ENCODE measurements around the gene FNBP1.

FNBP1 gene

DNA sequence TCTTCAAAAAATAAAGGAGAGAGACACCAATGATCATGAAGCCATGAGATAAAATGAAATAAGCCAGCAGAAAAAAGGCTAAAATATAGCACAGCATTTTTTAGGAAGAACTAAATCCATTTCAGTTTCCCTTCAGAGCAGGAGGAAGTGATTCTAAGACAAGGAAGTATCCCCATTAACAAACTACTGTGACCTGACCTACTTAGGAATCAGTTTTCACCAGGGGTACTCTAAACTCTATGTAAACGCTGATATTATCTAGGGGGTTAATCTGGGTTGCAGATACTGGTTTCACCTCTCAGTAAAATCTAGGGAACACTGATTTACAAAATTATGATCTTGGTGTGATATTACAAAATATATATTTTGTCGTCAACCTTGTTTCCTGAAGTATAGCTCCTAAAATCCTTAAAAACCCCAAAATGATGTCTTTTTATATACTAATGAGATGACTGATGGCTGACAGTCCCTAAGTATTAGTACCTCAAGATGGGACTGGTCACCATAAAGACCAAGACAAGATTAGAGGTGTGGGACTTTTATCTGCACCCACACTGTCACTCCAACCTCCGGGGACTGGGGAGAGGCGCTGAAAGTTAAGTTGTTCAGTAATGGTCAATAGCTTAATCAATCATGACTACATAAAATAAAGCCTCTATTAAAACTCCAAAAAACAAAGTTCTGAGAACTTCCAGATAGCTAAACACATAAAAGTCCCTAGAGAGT is 2.9 kb upstream of the FNBP1 start:
- no peak for DNase-seq (ENCODE audit: low spot score)

DNA sequence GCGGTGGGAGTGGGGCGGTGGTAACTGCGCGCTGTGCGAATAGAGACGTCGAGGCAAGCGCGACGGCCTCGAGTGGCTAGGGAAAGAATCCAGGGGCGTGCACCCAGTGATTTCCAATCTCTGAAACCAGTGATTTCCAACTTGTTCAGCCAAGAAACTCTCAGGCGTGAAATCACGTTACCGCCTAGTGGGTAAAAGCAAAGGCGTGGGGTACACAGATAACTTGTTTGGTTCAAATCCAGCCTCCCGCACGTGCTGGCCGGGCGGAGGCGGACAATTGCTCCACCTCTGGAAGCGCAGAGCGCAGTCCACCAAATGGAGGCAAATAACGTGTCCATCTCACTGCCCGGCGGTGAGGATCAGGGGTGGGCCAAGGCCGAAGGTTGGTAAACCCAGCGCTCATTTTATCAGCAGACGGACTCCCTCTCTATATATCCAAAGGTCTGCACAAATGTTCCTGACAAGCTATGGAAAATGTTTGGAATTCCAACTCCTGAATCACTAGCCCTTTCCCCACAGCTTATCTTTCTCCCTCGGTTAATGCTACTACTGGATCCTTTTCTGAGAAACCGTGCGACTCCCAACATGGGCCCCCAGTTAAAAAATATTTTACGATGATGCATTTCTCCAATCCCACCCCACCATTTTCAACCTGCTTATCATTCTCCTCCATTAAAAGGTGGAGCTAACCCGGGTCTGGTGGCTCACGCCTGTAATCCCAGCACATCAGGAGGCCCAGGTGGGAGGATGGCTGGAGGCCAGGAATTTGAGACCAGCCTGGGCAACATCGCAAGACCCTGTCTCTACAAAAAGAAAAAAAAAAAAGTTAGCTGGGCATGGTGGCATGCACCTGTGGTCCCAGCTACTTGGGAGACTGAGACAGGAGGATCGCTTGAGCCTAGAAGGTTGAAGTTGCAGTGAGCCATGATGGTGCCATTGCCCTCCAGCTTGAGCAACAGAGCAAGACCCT is 950 bp upstream of the FNBP1 start:
- DNase-seq (ENCODE audit: low spot score), result peak; percentile 48

GRCh38 chr9:130042406-130042884 is 544 bp downstream of the FNBP1 start:
- DNase-seq (ENCODE audit: low spot score), result peak; percentile 48

- DNase-seq (ENCODE audit: low spot score), result peak; percentile 59
Measured at GRCh38 chr9:130041648-130042405, 1.2 kb downstream of the FNBP1 start.

DNA sequence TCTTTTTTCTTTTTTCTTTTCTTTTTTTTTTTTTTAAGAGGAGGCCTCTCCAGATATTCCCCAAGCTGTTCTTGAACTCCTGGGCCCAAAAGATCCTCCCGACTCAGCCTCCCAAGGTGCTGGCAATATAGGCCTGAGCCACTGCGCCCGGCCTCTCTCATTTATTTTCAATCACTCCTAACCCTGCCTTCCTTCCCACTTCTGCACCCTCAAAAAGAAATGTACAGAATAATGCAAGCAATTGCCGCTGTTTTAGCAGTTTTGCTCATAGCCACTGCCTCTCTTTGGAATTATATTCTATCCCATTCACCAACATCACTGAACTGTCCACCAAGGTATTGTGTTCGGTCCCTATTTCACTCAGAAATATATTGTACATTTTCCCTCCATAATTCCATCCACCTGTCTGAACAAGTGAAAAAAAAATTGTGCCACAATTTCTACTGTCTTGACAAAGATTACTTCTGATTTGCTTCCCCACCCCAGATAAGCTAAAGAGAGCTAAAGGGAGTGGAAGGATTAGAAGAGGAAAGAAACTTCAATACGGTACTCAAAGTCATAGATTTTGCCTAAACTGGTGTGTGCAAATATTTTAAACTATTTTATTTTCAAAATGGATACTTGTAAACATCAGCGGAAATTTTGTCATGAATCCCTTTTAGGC is 1.9 kb downstream of the FNBP1 start:
- no peak for DNase-seq (ENCODE audit: low spot score)

DNA sequence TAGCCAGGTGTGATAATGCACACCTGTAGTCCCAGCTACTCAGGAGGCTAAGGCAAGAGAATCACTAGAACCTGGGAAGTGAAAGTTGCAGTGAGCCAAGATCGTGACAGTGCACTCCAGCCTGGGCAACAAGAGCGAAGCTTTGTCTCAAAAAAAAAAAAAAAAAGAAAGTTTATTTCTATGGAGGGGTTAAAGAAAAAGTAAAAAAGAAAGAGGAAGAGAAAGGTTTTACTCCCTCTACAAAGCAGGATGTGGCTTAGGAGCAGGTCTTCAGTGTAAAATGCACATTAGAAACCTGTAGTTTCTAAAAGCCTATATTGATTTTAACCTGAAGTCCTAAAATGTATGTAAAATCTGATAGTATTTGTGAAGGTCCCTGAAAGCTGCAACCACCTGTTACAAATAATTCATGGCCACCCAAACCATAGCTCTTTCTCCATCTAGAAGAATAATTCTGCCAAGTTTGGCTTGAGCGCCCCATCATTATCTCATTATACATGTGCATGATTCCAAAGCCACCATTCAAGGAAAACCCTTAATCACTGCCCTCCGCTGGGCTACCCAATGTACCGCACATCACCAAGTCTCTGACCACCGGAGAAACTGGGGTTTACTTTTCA is 3.4 kb downstream of the FNBP1 start:
- DNase-seq (ENCODE audit: low spot score), result no peak

GRCh38 chr9:130036099-130036498 is 6.9 kb downstream of the FNBP1 start:
- DNase-seq (ENCODE audit: low spot score), result no peak

DNA sequence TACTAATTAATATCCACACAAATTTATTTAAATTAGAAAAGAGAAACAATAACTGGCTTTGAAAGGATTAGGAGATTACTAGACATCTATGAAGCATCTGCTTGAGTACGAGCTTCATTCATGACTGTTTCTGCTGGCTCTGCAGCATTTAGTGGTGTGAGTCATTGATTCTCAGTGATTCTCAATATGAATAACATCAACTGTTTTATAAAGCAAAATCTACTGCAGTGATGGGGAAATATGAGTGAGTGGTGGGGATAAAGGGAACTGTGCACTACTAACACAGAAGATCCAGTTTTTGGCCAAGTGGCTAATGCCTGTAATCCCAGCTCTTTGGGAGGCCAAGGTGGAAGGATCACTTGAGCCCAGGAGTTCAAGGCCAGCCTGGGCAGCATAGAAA is 8.4 kb downstream of the FNBP1 start:
- DNase-seq (ENCODE audit: low spot score), result no peak

DNA sequence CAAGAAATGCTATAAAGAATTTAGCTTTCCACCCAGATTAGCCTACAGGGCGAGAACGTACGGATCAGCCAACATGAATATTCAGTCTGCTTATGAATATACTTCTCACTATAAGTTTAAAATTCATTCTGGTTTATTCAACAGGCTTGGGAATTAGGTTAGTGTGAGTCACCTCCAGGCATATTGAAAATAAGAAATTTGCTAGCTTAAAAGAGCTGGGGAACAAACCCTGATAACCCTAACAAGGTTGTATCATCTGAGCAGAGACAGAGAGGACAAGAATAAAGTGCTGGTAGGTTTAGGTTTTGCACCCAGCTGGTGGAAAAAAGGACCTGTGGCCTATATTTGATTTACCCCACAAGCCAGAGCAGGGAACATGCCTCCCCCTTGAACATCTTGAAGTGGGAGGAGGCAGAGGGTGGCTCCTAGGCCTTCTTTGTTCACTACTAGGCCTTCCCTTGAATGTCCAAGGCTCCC is 12.3 kb downstream of the FNBP1 start:
- DNase-seq (ENCODE audit: low spot score), result no peak

DNA sequence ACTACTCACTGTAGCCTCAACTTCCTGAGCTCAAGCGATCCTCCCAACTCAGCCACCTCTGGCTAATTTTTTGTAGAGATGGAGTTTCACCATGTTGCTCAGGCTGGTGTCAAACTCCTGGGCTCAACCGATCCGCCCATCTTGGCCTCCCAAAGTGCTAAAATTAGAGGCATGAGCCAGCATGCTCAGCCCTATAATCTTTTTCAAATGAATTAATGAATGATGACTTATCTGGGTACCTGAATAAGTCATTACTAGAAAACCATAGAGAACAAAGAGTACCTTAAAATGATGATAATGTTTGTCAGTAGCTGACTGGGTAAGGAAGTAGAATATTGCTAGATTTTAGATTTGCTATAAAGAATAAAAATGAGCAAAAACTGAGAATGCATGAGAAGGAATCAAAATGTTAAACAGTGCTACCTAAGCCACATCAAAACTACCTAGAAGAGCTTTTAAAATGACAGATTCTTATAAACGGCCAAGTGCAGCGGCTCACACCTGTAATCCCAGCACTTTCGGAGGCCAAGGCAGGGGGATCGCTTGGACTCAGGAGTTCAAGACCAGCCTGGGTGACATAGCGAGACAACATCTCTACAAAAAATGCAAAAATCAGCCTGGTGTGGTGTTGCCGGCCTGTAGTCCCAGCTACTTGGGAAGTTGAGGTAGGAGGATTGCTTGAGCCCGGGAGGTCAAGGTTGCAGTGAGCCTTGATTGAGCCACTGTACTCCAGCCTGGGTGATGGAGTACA is 13.6 kb downstream of the FNBP1 start:
- DNase-seq (ENCODE audit: low spot score), result no peak

- DNase-seq (ENCODE audit: low spot score), result no peak
Measured at GRCh38 chr9:130028493-130029222, 14.3 kb downstream of the FNBP1 start.

GRCh38 chr9:130027533-130028365 is 15.2 kb downstream of the FNBP1 start:
- no peak for DNase-seq (ENCODE audit: low spot score)

- DNase-seq (ENCODE audit: low spot score), result no peak
Measured at GRCh38 chr9:130026583-130027340, 16.2 kb downstream of the FNBP1 start.

DNA sequence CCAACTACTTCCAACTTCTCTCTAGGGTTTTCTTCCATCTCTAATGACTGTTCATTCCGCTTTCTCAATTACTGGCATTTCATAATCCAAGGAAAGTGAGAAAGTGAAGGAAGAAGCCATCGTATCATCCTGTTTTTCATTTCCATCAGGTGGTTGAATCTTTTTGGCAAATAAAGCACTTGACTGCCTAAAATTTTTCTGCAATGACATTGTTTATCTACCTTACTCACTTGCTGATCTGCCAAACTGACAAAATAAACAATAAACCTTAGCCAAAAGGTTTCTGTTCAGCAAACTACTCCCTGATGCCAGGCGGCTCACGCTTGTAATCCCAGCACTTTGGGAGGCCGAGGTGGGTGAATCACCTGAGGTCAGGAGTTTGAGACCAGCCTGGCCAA is 18.4 kb downstream of the FNBP1 start:
- no peak for DNase-seq (ENCODE audit: low spot score)

- no peak for DNase-seq (ENCODE audit: low spot score)
Measured at GRCh38 chr9:130023994-130024596, 18.9 kb downstream of the FNBP1 start.

GRCh38 chr9:130023144-130023787 is 19.7 kb downstream of the FNBP1 start:
- DNase-seq (ENCODE audit: low spot score), result no peak

- DNase-seq (ENCODE audit: low spot score), result no peak
Measured at GRCh38 chr9:130022566-130023143, 20.3 kb downstream of the FNBP1 start.

All from HuH-7.5 (cell line).